GM23338 (cell line): Measurements from ENCODE around the gene LHX4. TPM values are rescaled to one million over a fixed set of nuclear protein-coding genes. Genes with fewer than 3 reads are reported as not detected.

Source experiments
- ATAC-seq: fragments of 200-7000 bp; cut with Tn5 transposase; 3 replicates; pipeline ENCODE4 v1.9.1; 2020
- DNase-seq: peaks from one replicate; pipeline ENCODE4 v3.0.0-alpha.2; 2015; ENCODE audit warnings: low spot score
- H2AFZ ChIP-seq: fragments of 200-600 bp; sonication (generic); 2 replicates; pipeline ENCODE4 v1.8.0; 2016; ENCODE audit warnings: antibody characterized with exemption, mild to moderate bottlenecking, moderate library complexity
- H3F3A ChIP-seq: fragments of 200-600 bp; sonication (generic); replicated peaks from 2 replicates; pipeline ENCODE4 v1.8.0; 2017; ENCODE audit warnings: antibody characterized with exemption, mixed run types, low read depth
- H3K27ac ChIP-seq: fragments of 200-600 bp; sonication (generic); 2 replicates; pipeline ENCODE4 v1.6.1; 2016; ENCODE audit warnings: low read depth
- H3K27me3 ChIP-seq: fragments of 200-600 bp; sonication (generic); 2 replicates; pipeline ENCODE4 v1.8.0; 2016; ENCODE audit warnings: mild to moderate bottlenecking, mixed run types, moderate library complexity; ENCODE audit not compliant: insufficient read depth
- H3K36me3 ChIP-seq: fragments of 200-600 bp; sonication (generic); 2 replicates; pipeline ENCODE4 v1.8.0; 2016; ENCODE audit warnings: mild to moderate bottlenecking; ENCODE audit not compliant: insufficient read depth
- H3K4me1 ChIP-seq: fragments of 200-600 bp; sonication (generic); 2 replicates; pipeline ENCODE4 v1.8.0; 2016; ENCODE audit warnings: mild to moderate bottlenecking, moderate library complexity; ENCODE audit not compliant: insufficient read depth
- H3K4me2 ChIP-seq: fragments of 200-600 bp; sonication (generic); 2 replicates; pipeline ENCODE4 v1.7.1; 2017; ENCODE audit warnings: mixed run types
- H3K4me3 ChIP-seq: fragments of 200-600 bp; sonication (generic); 2 replicates; pipeline ENCODE4 v1.6.1; 2016; ENCODE audit warnings: mixed run types
- H3K79me2 ChIP-seq: fragments of 200-600 bp; sonication (generic); replicated peaks from 2 replicates; pipeline ENCODE4 v1.8.0; 2017; ENCODE audit warnings: mild to moderate bottlenecking; ENCODE audit not compliant: insufficient read depth
- H3K9me2 ChIP-seq: fragments of 200-600 bp; sonication (generic); 2 replicates; pipeline ENCODE4 v1.8.0; 2017; ENCODE audit not compliant: insufficient read depth
- H4K20me1 ChIP-seq: fragments of 200-600 bp; sonication (generic); replicated peaks from 2 replicates; pipeline ENCODE4 v1.8.0; 2017; ENCODE audit warnings: mild to moderate bottlenecking; ENCODE audit not compliant: insufficient read depth
- H3K27ac Mint-ChIP-seq: 2 replicates; pipeline ENCODE4 v1.8.0; 2020; ENCODE audit warnings: inconsistent platforms, mild to moderate bottlenecking, moderate library complexity, mixed read lengths
- H3K27me3 Mint-ChIP-seq: 3 replicates; pipeline ENCODE4 v1.8.0; 2022; ENCODE audit warnings: low read depth, mild to moderate bottlenecking, moderate library complexity, mixed read lengths, inconsistent platforms; ENCODE audit not compliant: insufficient read depth, poor library complexity
- H3K36me3 Mint-ChIP-seq: 3 replicates; pipeline ENCODE4 v1.8.0; 2021; ENCODE audit warnings: low read depth, mild to moderate bottlenecking, inconsistent platforms, moderate library complexity, mixed read lengths
- H3K4me1 Mint-ChIP-seq: 3 replicates; pipeline ENCODE4 v1.8.0; 2020; ENCODE audit warnings: mild to moderate bottlenecking, inconsistent platforms, mixed read lengths
- H3K4me3 Mint-ChIP-seq: 3 replicates; pipeline ENCODE4 v1.8.0; 2021; ENCODE audit warnings: moderate library complexity, mild to moderate bottlenecking, inconsistent platforms, mixed read lengths
- H3K9me3 Mint-ChIP-seq: 3 replicates; pipeline ENCODE4 v1.8.0; 2020; ENCODE audit warnings: moderate library complexity, mild to moderate bottlenecking, inconsistent platforms, mixed read lengths
- CREB1 ChIP-seq: fragments of 250-450 bp; sonication (Bioruptor Pico); IDR thresholded peaks from 2 replicates; pipeline ENCODE4 v1.5.0; 2020; ENCODE audit warnings: low read depth, mild to moderate bottlenecking, moderate library complexity
- CTCF ChIP-seq, 2 experiments: fragments of 200-600 bp in 1 of 2; sonication (generic) in 1 of 2; conservative IDR thresholded peaks; 2 replicates each; pipeline versions ENCODE4 v1.5.1 to v1.6.1; 2016 to 2017; ENCODE audit warnings: antibody characterized with exemption in 2 of 2, low read depth in 2 of 2, mild to moderate bottlenecking in 2 of 2, moderate library complexity in 1 of 2
- ETS1 ChIP-seq: IDR thresholded peaks from 2 replicates; pipeline ENCODE4 v1.6.1; 2016; ENCODE audit warnings: antibody characterized with exemption
- EZH2 ChIP-seq: fragments of 200-600 bp; sonication (generic); IDR thresholded peaks from one replicate; pipeline ENCODE4 v1.8.0; 2017; ENCODE audit warnings: antibody characterized with exemption, mild to moderate bottlenecking, low read depth; ENCODE audit not compliant: unreplicated experiment
- JUNB ChIP-seq: IDR thresholded peaks from one replicate; pipeline ENCODE4 v1.6.1; 2016; ENCODE audit warnings: antibody characterized with exemption; ENCODE audit not compliant: unreplicated experiment
- NANOG ChIP-seq: IDR thresholded peaks from 2 replicates; pipeline ENCODE4 v1.6.1; 2016; ENCODE audit warnings: antibody characterized with exemption, borderline replicate concordance
- POLR2AphosphoS5 ChIP-seq: IDR thresholded peaks from 2 replicates; pipeline ENCODE4 v1.6.1; 2016; ENCODE audit warnings: antibody characterized with exemption, low read depth
- REST ChIP-seq: IDR thresholded peaks from one replicate; pipeline ENCODE4 v1.6.1; 2018; ENCODE audit warnings: antibody characterized with exemption; ENCODE audit not compliant: unreplicated experiment
- STAT1 ChIP-seq: IDR thresholded peaks from one replicate; pipeline ENCODE4 v1.6.1; 2016; ENCODE audit warnings: antibody characterized with exemption; ENCODE audit not compliant: unreplicated experiment
- ZNF114 ChIP-seq: fragments of 250-450 bp; sonication (Bioruptor Pico); IDR thresholded peaks from 2 replicates; pipeline ENCODE4 v1.5.0; 2020; ENCODE audit warnings: mild to moderate bottlenecking, moderate library complexity
- ZNF331 ChIP-seq: fragments of 250-450 bp; sonication (Bioruptor Pico); IDR thresholded peaks from 2 replicates; pipeline ENCODE4 v1.5.0; 2020; ENCODE audit warnings: low read depth, mild to moderate bottlenecking, moderate library complexity
- polyA plus RNA-seq: library from polyadenylated mRNA; unstranded; fragments of >200 nt; fragmentation: Nextera tagmentation; extraction: Ambion mirVana; gene quantifications from 2 replicates; pipeline ENCODE4 v1.2.1, GENCODE V29; 2016
- total RNA-seq: library from RNA; depleted of rRNA; stranded (reverse); fragments of >200 nt; shearing (Covaris generic); gene quantifications from 2 replicates; pipeline ENCODE4 v1.2.3, GENCODE V29; 2014

The LHX4 gene
- total and polyA plus RNA-seq, 2 experiments from 2014 or later = 1.4 to 2.5 TPM

GRCh38 chr1:180196436-180197003 is 33.5 kb upstream of the LHX4 start:
- ATAC-seq (no peak), DNase-seq (no peak)
- no peaks in the 10 kb centered on the region for H3K36me3 ChIP-seq
- Mint-ChIP-seq H3K27ac (no peak overlapping the region), H3K9me3 (no peaks in the 10 kb centered on the region), H3K27me3 (peaks cover 10% of the 10 kb centered on the region), H3K36me3 (peaks cover 22% of the 10 kb centered on the region), H3K4me1 (peaks cover 5% of the 10 kb centered on the region; the same call in 2 of the 3 replicates), H3K4me3 (no peak overlapping the region)
- no peaks in the 10 kb centered on the region for H3K79me2 ChIP-seq
- no peaks in the 10 kb centered on the region for H3K9me2 ChIP-seq
- no peaks in the 10 kb centered on the region for H3K4me1 ChIP-seq
- no peaks in the 10 kb centered on the region for H4K20me1 ChIP-seq
- H3K4me2 ChIP-seq = no peak overlapping the region
- H3K27ac ChIP-seq = no peak overlapping the region
- no peaks in the 10 kb centered on the region for H3F3A ChIP-seq
- no peak overlapping the region for H2AFZ ChIP-seq
- H3K27me3 ChIP-seq = no peaks in the 10 kb centered on the region
- TF ChIP-seq ZNF114 (CRISPR knock-in tag) (no peak), EZH2 (no peak), CREB1 (CRISPR knock-in tag) (no peak), CTCF (conservative IDR thresholded peaks at IDR 0.05; ENCODE audit: low read depth in 2 of 2) (no peak), ETS1 (no peak), NANOG (no peak)
- no peak overlapping the region for H3K4me3 ChIP-seq

- Histone ChIP-seq H2AFZ (no peak overlapping the region), H3K4me2 (no peak overlapping the region), H3K27ac (no peak overlapping the region), H3K36me3 (no peaks in the 10 kb centered on the region), H3K27me3 (no peaks in the 10 kb centered on the region), H3K4me1 (no peaks in the 10 kb centered on the region), H3F3A (no peaks in the 10 kb centered on the region), H3K4me3 (no peak overlapping the region), H3K79me2 (no peaks in the 10 kb centered on the region), H4K20me1 (no peaks in the 10 kb centered on the region), H3K9me2 (no peaks in the 10 kb centered on the region)
- Mint-ChIP-seq H3K27ac (no peak overlapping the region), H3K27me3 (peaks cover 11% of the 10 kb centered on the region), H3K9me3 (no peaks in the 10 kb centered on the region), H3K36me3 (peaks cover 22% of the 10 kb centered on the region), H3K4me1 (peaks cover 5% of the 10 kb centered on the region; the same call in 2 of the 3 replicates), H3K4me3 (no peak overlapping the region)
- DNase-seq (no peak), ATAC-seq (no peak)
- no peak for TF ChIP-seq ZNF331 (CRISPR knock-in tag)
- TF ChIP-seq CREB1 (CRISPR knock-in tag) = no peak
- no peak for TF ChIP-seq POLR2AphosphoS5
- no peak for TF ChIP-seq STAT1
- TF ChIP-seq JUNB = no peak
- no peak for TF ChIP-seq ZNF114 (CRISPR knock-in tag)
- TF ChIP-seq CTCF (conservative IDR thresholded peaks at IDR 0.05; ENCODE audit: low read depth in 2 of 2) = no peak
- no peak for TF ChIP-seq ETS1
- no peak for TF ChIP-seq REST
- no peak for TF ChIP-seq EZH2
These were observed 32.8 kb upstream of the LHX4 start for GRCh38 chr1:180197231-180197630.
